HG02981 (cell line): ENCODE data around the gene AXIN1.
"Not testable (repeated sequence)": the region's sequence is repeated elsewhere in the genome, so short reads cannot be mapped to it uniquely, and the experiment has no call there.

Experiments
- ATAC-seq: cut with Tn5 transposase; IDR thresholded peaks from one replicate; pipeline ENCODE4 v1.9.1; 2021; ENCODE audit warnings: mild to moderate bottlenecking, moderate library complexity; ENCODE audit not compliant: unreplicated experiment

AXIN1 gene

GRCh38 chr16:334861-335632 lies 17.5 kb downstream of the AXIN1 start:
- ATAC-seq: not testable (repeated sequence)

DNA sequence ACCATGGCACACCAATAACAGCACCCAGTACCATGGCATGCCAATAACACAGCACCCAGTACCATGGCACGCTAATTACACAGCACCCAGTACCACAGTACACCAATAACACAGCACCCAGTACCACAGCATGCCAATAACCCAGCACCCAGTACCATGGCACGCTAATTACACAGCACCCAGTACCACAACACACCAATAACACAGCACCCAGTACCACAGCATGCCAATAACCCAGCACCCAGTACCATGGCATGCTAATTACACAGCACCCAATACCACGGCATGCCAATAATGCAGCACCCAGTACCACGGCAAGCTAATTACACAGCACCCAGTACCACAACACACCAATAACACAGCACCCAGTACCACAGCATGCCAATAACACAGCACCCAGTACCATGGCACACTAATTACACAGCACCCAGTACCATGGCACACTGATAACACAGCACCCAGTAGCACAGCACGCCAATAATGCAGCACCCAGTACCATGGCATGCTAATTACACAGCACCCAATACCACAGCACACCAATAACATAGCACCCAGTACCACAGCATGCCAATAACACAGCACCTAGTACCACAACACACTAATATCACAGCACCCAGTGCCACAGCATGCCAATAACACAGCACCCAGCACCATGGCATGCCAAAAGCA lies 18.2 kb downstream of the AXIN1 start:
- ATAC-seq: not testable (repeated sequence)

DNA sequence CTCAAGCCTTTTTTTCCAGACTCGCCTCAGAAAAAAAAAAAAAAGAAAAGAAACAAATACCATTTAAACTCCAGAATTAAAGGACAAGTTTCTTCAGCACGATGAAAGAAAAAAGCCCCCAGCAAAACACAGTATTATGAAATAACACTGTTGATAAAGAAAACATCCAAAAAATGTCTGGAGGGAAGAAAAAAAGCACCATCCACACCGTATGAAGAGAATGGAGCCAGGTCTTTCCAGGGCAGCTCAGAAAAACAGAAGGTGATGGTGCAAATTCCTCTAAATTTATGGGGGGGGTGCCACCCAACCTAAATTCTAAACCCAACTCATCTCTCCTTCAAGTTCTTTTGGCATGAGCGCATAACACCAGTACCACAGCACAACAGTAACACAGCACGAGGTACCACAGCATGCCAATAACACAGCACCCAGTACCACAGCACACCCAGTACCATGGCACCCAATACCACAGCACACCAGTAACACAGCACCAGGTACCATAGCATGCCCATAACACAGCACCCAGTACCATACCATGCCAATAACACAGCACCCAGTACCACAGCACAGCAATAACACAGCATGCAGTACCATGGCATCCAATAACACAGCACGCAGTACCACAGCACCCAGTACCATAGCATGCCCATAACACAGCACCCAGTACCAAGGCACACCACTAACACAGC lies 19.0 kb downstream of the AXIN1 start:
- ATAC-seq: no peak

DNA sequence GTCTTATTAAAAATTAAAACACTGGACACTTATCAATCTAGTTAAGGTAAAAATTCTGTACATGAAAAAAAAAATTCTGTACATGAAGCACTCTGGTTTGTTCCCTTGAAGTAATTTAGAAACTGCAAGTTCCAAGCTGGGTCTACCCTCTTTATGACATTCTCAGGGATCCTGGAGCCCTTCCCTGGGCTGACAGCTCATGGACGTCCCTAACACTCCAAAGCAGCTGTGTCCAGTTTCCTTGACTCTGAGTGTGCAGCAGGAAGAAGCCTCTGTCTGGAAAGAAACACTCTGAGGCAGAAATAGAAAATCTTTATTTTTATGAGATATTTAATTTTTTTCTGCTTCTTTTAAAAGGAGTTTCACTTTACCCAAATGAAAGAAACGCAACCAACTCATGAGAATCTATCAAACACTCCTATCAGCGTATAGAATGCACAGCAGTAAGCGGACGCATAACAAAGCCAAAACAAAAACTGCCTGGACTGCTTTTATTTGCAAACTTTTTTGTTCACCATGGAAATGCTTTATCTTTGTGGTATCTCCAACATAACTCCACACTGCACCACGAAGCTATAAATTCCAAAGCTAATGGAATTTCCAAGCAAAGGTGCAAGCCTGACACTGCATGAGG lies 21.2 kb downstream of the AXIN1 start:
- ATAC-seq: not testable (repeated sequence)

- ATAC-seq: no peak
Observed at GRCh38 chr16:330741-331140, 21.8 kb downstream of the AXIN1 start.

DNA sequence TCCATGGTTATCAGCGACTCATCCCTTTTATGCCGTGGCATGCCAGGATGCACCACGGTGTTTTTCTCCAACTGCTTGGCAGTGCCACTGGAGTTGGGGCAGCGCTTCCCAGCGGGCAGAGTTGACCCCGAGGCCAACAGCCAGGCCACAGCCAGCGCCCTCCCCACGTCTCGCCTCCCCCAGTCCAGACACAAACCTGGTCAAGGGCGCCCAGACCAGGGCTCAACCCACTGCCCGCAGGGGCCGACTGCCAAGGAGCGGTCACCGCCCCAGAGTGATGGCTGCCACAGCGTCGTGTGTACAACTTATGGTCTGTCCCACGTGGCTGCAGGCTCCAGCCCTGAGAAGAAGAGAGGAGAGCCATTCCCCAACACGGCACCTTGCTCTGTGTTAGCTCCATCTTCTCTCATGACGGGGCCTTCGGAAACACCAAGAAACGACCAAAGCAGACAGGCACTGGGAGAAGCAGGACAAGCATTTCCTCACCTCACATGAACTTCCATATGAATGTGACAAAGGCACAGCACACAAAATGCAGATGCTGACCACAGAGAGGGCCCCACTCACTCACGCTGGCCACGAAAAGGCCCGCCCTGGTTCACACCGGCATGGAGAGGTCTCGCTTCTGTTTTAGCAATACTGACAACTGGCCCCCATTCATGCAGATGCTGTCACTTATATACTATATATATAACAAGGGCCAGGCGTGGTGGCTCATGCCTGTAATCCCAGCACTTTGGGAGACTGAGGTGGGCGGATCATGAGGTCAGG lies 27.0 kb downstream of the AXIN1 start:
- no peak for ATAC-seq

GRCh38 chr16:324451-325334 lies 27.8 kb downstream of the AXIN1 start:
- no peak for ATAC-seq

GRCh38 chr16:324201-324450 lies 28.4 kb downstream of the AXIN1 start:
- no peak for ATAC-seq

GRCh38 chr16:322476-323143 lies 29.9 kb downstream of the AXIN1 start:
- no peak for ATAC-seq

DNA sequence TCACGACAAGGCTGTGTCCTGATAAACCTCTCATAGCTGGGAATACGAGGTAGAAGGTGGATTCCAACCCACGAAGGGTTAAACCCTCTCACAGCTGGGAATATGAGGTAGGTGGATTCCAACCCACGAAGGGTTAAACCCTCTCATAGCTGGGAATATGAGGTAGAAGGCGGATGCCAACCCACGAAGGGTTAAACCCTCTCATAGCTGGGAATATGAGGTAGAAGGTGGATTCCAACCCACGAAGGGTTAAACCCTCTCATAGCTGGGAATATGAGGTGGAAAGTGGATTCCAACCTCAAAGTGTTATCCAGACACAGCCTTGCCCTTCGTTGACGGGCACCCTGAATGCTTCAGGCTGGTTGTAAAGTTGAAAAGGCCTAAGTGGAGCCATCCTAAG lies 31.0 kb downstream of the AXIN1 start:
- ATAC-seq: no peak

DNA sequence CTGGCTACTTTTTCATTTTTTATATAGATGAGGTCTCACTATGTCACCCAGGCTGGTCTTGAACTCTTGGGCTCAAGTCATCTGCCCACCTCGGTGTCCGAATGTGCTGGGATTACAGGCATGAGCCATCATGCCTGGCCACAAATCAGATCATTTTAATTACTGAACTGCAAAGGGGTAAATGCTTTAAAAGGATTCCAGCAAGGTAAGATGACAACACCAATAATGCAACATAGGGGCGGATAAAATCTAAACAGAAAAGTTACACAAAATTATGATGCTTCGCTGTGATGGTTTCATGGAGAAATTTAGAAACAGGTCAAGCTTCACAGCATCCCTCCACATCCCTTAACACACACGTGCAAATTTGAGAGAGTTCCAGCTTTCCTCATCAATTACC lies 32.3 kb downstream of the AXIN1 start:
- no peak for ATAC-seq

DNA sequence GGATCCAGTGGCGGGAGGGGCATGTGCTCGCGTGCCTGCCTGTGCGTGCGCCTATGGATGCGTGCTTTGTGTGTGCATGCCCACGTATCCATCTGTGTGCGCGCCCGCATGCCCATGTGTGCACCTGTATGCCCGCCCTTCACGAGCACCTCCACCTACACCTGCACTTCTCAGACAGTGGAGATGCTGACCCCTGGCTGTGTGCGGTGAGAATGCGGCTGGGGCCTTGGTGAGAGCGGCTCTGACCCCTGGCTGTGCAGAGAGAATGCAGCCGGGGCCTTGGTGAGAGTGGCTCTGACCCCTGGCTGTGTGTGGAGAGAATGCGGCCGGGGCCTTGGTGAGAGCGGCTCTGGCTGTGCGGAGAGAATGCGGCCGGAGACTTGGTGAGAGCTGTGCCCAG lies 33.9 kb downstream of the AXIN1 start:
- no peak for ATAC-seq

DNA sequence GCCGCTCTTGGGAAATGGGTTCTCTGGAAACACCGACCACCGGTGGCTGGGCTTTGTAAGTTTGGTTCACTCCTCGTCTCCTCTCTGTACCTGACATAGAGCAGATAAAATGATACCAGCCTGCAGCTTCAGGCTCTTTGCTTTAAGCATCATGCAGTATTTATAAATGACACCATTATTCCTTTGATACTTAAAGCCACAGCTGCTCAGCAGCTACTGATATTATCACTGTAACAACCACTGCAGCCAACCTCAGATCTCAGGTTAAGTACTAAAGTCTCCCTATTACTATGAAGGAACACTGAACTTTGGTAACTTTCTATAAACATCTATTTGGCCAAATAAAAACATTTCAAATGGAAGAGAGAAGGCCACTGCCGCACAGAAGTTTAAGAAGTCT lies 34.9 kb downstream of the AXIN1 start:
- no peak for ATAC-seq

DNA sequence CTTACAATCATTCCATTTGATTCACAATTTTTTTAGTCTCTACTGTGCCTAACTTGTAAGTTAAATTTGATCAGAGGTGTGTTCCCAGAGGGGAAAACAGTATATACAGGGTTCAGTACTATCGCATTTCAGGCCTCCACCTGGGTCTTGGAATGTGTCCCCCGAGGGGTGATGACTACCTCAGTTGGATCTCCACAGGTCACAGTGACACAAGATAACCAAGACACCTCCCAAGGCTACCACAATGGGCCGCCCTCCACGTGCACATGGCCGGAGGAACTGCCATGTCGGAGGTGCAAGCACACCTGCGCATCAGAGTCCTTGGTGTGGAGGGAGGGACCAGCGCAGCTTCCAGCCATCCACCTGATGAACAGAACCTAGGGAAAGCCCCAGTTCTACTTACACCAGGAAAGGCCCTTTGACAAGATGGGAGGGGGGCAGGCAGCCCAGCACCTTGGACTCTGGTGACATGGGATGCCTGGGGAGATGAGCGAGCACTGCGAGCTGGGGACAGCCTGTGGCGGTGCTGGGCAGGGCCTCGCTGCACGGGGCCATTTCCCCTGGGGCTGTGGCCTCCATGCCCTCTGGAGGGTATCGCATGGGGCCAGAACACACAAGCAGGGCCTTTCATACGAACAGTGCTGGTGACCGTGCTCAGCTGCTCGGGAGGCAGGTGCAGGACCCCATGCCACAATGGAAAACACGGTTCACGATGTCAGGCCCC lies 35.6 kb downstream of the AXIN1 start:
- no peak for ATAC-seq

GRCh38 chr16:314795-315299 lies 37.7 kb downstream of the AXIN1 start:
- no peak for ATAC-seq

GRCh38 chr16:314351-314750 lies 38.2 kb downstream of the AXIN1 start:
- ATAC-seq: no peak

DNA sequence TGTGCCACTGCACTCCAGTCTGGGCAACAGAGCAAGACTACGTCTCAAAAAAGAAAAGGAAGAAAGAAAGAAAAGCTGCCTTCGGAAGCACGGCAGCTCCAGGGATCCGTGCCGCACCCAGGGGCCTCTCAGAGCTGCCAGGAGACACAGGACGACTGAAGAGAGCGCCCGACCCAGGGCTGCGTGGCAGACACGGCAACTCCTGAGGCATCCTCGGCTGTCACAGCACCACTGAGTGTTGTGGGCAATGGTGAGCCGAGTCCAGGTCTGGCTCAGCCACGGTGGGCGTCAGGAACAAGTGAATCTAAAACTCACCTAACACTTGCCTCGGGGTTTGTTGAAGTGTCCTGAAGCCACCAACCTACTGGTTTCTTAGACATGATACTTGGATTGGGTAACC lies 40.8 kb downstream of the AXIN1 start:
- ATAC-seq: no peak

GRCh38 chr16:309476-309875 lies 43.0 kb downstream of the AXIN1 start:
- ATAC-seq: no peak
